ENCODE results near the gene TJP1.
"Not testable (repeated sequence)": the region's sequence is repeated elsewhere in the genome, so short reads cannot be mapped to it uniquely, and the experiment has no call there.

TJP1 gene

DNA sequence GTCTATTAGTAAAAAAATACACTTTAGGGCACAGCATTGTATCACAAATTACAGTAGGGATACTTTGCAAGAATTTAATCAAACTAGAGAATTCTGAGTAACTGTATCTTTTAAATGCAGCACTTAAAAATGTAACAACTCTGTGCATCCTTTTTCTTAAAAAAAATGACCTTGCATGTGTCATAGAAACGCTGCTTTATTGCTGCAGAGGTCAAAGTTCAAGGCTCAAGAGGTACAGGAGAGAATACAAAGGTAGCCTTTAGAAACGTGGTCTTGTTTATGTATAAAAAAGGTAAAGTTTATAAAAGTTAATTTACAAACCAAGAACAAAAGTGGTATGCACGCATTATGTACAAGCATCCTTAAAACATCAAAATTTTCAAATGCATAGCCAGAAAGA lies 122.0 kb downstream of the TJP1 start:
- DNase-seq (ENCODE audit: low read depth), result no peak

GRCh38 chr15:29699791-29700190 lies 122.5 kb downstream of the TJP1 start:
- no peak for DNase-seq (ENCODE audit: low read depth)

DNA sequence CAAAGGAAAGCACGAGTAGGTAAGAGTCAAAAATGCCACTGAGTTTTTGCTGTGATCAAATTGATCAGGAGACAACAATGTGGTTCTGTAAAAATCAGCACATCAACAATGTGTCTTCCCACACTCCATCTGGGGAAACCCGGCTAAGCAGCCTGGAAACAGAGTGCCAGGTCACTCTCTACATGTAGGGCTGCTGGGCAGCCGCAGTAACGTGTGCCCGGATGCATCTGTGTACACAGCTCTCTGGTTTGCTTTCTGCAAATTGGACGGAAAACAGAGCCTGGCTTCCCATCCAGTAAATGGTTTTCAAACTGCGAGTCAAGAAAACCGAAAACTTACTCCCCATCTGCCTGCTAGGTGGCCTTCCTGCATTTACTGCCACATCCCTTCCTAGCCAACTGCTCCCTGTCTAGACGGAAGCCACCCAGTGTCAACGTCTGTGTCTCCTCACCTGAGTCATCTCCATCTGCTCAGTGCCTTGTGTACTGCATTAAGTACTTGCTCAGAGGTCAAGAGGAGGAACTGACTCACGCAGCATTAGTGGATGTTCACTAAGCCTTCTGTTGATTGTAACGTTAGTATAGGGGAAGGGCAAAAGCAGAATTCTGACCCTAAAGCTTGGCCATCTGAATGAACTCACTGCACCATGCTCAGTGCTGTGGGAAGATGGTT lies 124.1 kb downstream of the TJP1 start:
- DNase-seq (ENCODE audit: low read depth), result no peak

GRCh38 chr15:29696950-29697738 lies 125.1 kb downstream of the TJP1 start:
- DNase-seq (ENCODE audit: low read depth), result no peak

DNA sequence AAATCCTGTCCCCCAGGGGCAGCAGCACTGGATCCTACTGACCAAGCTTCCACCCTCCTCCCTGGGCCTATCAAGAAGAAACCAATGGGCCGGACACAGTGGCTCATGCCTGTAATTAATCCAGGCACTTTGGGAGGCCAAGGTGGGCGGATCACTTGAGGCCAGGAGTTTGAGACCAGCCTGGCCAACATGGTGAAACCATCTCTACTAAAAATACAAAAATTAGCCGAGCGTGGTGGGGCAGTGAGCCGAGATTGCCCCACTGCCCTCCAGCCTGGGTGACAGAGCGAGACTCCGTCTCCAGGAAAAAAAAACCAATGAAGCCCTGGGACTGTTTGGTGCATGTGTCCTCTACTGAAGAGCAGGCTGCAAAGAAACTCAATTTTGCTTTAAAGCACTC lies 125.8 kb downstream of the TJP1 start:
- not testable (repeated sequence) for DNase-seq (ENCODE audit: low read depth)

GRCh38 chr15:29695489-29696167 lies 126.6 kb downstream of the TJP1 start:
- no peak for DNase-seq (ENCODE audit: low read depth)

- no peak for DNase-seq (ENCODE audit: low read depth)
Observed at GRCh38 chr15:29693225-29693624, 129.0 kb downstream of the TJP1 start.

DNA sequence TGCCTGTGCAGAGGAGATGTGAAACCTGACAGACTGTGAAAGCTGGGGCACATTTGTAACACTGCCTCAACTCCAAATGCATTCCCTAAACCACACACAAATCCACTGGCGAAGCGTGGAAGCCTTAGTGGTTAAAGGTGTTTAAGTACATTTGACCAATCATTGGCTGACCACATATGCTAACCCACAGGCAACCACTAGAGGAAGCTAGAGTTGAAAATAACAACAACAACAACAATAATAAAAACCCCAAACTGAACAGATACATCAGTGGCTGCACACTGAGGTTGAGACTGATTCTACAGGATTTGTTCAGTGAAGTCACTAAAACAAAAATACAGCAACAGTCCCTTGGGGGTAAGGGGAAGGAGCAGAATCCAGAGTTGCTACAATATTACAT lies 129.7 kb downstream of the TJP1 start:
- DNase-seq (ENCODE audit: low read depth), result no peak

DNA sequence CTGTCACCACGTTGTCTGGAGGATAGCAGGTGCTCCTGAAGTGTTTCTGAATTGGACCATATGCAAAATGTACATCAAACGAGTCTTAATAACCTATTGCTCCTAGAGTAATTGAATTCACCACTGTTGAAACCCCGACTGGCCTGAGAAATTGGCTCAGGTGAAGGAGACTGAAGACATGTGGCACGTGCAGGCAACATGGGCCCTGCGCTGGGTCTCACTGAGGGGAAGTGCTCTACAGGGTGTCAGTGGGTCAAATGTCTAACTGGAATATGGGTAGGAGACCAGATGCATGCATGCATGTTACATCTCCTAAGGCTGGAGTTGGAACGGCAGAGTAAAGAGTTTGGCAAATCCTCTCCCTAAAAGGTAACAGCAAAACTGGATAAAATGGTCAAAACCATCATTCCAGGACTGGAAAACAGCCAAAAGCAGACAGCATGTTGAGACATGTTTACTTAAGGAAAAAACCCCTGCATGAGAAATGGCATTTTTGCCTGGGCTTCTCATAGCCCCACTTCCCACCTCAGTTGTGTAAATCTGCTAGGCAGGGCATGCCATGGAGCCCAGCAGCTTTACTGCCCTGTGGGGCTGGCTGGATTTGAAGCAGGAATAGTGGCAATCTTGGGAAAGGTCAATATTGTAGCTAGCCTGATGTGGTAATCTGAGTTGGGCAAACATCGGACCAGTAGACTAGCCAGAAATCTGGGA lies 131.3 kb downstream of the TJP1 start:
- no peak for DNase-seq (ENCODE audit: low read depth)

DNA sequence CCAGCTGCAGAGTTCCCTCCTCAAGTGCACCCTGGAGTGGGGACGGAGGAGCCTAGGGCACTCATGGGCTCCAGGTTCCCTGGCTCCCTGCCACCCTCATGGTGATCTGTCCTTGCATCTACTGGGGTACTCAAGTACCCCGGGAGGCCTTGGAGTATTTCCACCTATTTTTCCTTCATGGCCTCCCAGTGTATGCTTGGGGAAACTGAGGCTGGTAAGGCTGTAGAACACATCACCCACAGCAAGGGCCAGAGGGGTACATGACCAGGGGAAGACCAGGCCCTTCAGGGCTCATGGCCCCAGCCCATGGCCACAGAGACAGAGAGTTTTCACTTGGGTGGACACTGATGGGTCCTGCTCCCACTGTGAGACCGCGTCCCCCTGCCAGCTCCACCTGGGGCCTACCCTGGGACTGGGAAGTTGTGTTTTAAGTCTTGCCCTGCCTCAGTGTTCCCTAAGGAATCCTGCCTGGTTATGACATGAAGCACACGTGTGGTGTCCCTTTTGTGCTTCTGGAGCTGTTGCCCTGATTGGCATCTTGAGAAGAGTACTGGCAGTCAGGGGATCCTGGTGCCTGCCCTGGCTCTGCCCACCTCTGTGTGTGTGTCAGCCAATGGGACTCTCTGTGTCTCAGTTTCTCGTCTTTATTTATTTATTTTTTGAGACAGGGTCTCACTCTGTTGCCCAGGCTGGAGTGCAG lies 132.8 kb downstream of the TJP1 start:
- no peak for DNase-seq (ENCODE audit: low read depth)

DNA sequence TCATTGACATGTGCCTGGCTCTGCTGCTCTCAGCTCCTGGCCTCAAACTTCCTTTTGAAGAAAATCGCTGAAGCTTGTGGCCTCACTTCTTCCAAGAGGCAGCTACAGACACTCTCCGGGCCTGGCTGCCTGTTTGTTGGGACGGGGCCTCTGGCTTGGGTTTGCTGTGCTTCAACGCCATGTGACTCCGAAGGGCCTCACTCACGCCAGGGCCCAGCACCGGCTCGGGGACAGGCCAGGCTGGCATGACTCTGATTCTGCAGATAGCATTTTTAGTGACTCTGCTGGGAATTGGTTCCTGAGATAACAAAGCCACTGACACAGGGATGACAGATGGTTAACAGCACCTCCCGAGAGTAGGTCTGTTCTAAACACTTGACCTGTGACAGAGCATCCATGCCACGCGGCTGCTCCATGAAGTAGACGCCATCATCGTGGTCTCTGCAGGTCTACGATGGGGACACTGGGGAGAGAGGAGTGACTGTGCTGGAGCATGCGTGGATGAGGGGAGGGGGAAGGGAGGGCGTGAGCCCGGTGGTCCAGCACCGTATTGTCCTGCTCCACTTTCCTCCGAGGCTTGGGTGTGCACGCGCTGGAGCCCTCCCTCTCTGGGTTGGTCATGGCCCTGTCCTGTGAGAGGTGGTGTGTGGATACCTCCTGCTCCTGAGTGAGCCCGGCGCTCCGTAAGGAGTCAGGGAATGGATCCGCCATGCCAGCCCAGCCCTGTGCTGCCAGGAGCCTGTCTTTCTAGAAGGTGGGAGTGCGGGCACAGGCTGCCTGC lies 133.6 kb downstream of the TJP1 start:
- no peak for DNase-seq (ENCODE audit: low read depth)

DNA sequence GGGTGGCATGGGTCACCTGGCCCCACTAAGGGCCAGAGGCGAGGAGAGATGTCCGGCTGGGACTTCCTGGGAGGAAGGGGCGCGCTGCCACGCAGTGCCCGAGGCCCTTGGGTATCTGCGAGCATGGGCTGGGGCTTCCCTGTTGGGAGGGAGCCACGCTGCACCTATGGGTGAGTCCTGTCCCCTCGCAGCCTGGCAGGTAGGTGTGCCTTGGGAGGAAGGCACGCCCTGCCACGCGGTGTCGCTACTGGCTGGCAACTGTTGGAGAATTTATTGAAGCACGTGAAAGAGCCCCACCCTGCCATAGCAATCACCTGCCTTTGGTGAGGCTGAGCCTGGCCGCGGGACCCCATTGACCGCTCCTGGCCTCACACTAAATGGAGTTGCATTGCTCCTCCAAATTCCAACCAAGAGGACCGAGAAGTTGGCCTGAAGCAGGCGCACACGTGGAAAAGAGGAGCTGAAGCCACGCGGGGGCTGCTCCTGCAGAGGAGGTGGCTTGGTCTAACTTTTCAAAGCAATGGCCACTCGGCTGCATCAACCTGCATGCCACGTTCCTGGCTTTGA lies 134.2 kb downstream of the TJP1 start:
- DNase-seq (ENCODE audit: low read depth), result no peak

- DNase-seq (ENCODE audit: low read depth), result no peak
Observed at GRCh38 chr15:29687204-29687815, 135.0 kb downstream of the TJP1 start.

- DNase-seq (ENCODE audit: low read depth), result no peak
Observed at GRCh38 chr15:29686445-29687203, 135.6 kb downstream of the TJP1 start.

GRCh38 chr15:29686079-29686425 lies 136.2 kb downstream of the TJP1 start:
- no peak for DNase-seq (ENCODE audit: low read depth)

GRCh38 chr15:29685156-29686078 lies 136.9 kb downstream of the TJP1 start:
- no peak for DNase-seq (ENCODE audit: low read depth)

DNA sequence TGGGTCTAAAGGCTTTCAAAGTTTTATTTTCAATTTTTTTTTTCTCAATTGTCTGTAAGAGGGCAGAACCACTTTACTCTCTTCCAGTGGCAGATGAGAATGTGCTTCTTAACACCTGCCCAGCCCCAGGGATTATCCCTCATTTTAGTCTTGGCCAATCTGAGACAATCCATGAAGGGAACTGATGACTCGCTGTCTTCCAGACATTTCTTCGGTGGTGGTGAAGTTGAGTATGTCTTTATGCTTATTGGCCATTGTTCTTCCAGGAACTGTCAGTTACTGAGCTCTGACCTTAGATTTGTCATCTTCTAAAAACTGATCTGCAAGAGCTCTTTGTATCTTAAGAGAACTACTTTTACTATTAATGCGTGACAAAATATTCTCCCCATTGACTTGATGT lies 139.5 kb downstream of the TJP1 start:
- no peak for DNase-seq (ENCODE audit: low read depth)

- DNase-seq (ENCODE audit: low read depth), result no peak
Observed at GRCh38 chr15:29682361-29682760, 139.9 kb downstream of the TJP1 start.

GRCh38 chr15:29681946-29682345 lies 140.3 kb downstream of the TJP1 start:
- no peak for DNase-seq (ENCODE audit: low read depth)

Data from GM04503 (cell line).